Smooth muscle cell of the umbilical artery (primary cell): ENCODE data around the gene CREB5. TPM values are rescaled to one million over a fixed set of nuclear protein-coding genes. Genes with fewer than 3 reads are reported as not detected.

Experiments
- total RNA-seq: library from RNA; depleted of rRNA; stranded (reverse); fragments of >200 nt; gene quantifications from 2 replicates; pipeline ENCODE4 v1.2.3, GENCODE V29; 2014

The CREB5 gene, protein sequence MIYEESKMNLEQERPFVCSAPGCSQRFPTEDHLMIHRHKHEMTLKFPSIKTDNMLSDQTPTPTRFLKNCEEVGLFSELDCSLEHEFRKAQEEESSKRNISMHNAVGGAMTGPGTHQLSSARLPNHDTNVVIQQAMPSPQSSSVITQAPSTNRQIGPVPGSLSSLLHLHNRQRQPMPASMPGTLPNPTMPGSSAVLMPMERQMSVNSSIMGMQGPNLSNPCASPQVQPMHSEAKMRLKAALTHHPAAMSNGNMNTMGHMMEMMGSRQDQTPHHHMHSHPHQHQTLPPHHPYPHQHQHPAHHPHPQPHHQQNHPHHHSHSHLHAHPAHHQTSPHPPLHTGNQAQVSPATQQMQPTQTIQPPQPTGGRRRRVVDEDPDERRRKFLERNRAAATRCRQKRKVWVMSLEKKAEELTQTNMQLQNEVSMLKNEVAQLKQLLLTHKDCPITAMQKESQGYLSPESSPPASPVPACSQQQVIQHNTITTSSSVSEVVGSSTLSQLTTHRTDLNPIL
- total RNA-seq, result 1.8 and 4.5 TPM in 2 replicates

DNA sequence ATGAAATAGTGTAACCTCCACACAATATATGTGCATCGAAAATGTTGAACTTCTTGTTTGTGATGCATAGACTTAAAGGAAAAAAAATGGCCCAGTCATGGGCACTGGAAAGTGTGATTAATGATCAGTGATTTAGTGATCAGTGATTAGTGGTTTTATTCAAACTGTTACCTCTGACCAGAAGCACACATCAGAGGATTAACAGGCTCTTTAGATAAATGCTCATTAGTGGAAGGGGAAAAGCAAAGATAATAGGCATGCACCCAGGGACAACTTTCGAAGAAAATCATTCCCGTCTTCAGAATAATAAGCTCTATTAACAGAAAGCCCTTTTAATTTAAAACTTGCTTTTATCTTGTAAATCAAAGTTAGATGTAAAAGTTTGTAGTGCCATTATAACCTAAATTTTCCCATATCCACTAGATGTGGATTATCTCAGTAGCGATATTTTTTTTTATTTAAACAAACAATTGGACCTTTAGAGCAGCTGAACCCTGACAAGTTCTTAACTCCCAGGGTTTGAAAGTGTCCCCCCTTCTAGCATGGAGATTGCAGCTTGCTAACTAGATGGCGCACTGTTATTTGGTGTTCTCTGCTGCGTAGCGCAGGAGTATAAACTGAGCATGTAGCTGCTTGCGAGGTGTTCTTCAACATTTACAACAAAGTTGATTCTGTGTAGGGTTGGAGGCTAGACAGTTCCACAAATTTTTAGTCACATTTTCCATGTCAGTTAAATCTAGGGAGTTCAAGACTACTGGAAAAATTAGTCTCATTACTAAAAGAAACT lies at the start of gene CREB5:
Gene CREB5 (plus strand): TSS at position 643 of the 787 bp plus-strand sequence. CDS start 397 bp downstream, outside the sequence.

Other genes with a start within 250 kb of the CREB5 start
- 11.0 and 13.3 TPM in 2 replicates for gene JAZF1, start 231.7 kb upstream of the CREB5 start, total RNA-seq